ENCODE measurements around the gene SPI1.
"Not testable (repeated sequence)": the region's sequence is repeated elsewhere in the genome, so short reads cannot be mapped to it uniquely, and the experiment has no call there.

Gene SPI1

DNA sequence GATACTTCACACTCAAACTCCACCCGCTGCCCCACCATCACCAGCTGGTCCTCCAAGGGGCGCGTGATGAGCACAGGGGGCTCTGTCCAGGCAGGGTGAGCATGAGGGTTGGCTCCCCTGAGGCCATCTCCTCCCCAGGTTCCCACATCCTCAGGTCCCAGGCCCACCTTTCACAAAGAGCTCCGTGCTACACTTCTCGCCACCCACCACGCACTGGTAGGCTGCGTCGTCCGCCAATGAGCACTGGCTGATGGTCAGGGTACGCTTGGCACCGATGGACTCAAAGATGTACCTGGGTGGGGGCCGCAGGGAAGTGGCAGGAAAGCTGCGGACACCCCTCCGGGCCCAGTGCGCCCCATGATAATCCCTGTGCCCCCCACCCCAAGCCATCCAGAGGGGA is 35.5 kb downstream of the SPI1 start:
- H3K4me3 ChIP-seq (ENCODE audit: low read depth, low read length) = no peak overlapping the region

- H3K4me3 ChIP-seq (ENCODE audit: low read depth, low read length) = no peak overlapping the region
Measured at GRCh38 chr11:47342036-47342803, 36.1 kb downstream of the SPI1 start.

GRCh38 chr11:47340980-47341775 is 37.2 kb downstream of the SPI1 start:
- no peak overlapping the region for H3K4me3 ChIP-seq (ENCODE audit: low read depth, low read length)

DNA sequence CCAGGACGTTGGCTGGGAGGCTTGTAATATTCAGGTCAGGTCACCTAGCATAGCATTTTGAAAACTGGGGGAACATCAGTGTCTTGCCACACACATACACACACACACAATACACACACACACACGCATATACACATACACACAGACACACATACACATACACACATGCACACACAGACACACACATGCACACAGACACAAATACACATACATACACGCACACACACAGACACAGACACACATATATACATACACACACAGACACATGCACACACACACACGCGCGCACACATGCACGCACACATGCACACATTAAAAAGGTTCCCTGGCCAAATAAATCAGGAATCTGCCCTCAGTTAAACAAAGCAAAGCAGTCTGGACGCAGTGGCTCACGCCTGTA is 38.3 kb downstream of the SPI1 start:
- no peak overlapping the region for H3K4me3 ChIP-seq (ENCODE audit: low read depth, low read length)

- H3K4me3 ChIP-seq (ENCODE audit: low read depth, low read length) = no peak overlapping the region
Measured at GRCh38 chr11:47338396-47339241, 39.7 kb downstream of the SPI1 start.

DNA sequence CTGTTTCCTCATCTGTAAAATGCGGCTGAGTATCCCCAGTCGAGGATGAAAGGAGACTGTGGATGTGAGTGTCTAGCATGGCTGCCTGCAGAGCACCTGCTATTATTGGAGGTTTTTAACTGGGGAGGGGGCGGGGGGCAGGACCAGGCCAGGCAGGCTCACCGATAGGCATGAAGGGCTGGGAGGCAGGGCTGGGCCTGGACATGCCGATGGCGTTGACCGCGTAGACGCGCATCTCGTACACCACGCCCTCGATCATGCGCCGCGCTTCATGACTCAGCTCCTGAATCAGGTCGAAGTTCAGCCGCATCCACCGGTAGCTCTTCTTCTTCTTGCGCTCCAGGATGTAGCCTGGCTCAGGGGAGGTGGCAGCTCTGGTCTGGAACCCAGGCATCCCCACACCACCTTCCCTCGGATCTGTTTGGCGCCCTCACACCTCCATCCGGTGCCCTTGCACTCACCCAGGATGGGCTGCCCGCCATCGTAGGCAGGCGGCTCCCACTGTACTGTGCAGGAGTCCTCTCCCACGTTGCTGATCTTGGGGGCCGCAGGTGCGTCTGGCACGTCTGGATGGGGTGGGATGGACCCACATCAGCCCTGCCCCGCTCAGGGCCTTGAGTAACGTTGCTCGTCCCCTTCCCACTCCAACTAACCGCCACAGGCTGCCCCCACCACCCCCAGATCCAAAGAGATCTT is 41.0 kb downstream of the SPI1 start:
- no peak overlapping the region for H3K4me3 ChIP-seq (ENCODE audit: low read depth, low read length)

GRCh38 chr11:47336595-47336994 is 41.8 kb downstream of the SPI1 start:
- no peak overlapping the region for H3K4me3 ChIP-seq (ENCODE audit: low read depth, low read length)

GRCh38 chr11:47335733-47336132 is 42.6 kb downstream of the SPI1 start:
- H3K4me3 ChIP-seq (ENCODE audit: low read depth, low read length) = no peak overlapping the region

DNA sequence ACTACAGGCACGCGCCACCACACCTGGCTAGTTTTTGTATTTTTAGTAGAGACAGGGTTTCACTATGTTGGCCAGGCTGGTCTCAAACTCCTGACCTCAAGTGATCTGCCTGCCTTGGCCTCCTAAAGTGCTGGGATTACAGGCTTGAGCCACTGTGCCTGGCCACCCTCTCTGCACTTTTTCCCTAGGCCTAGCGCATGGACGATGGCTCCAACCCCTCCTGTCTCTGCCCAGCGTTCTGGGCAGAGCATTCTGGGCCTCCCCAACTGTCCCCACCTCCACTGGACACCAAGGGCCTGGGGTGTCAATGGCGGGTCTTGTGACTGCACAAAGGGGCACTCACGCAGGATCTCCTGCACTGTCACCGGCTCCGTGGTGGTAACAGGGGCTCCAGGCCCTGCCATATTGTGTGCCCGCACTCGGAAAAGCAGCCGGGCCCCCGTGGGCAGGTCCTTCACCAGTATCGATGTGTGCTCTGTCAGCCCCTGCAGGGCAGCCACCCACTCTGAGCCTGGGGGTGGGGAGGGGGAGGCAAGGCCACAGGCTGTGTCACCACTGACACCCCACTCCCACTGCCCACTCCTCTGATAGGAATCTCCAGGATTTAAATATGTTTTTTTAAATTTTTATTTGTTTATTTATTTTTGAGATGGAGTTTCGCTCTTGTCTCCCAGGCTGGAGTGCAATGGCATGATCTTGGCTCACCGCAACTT is 43.5 kb downstream of the SPI1 start:
- not testable (repeated sequence) for H3K4me3 ChIP-seq (ENCODE audit: low read depth, low read length)

GRCh38 chr11:47333886-47334443 is 44.4 kb downstream of the SPI1 start:
- H3K4me3 ChIP-seq (ENCODE audit: low read depth, low read length) = no peak overlapping the region

GRCh38 chr11:47333526-47333845 is 44.9 kb downstream of the SPI1 start:
- no peak overlapping the region for H3K4me3 ChIP-seq (ENCODE audit: low read depth, low read length)

- no peak overlapping the region for H3K4me3 ChIP-seq (ENCODE audit: low read depth, low read length)
Measured at GRCh38 chr11:47332791-47333525, 45.4 kb downstream of the SPI1 start.

GRCh38 chr11:47332303-47332711 is 46.0 kb downstream of the SPI1 start:
- H3K4me3 ChIP-seq (ENCODE audit: low read depth, low read length) = no peak overlapping the region

DNA sequence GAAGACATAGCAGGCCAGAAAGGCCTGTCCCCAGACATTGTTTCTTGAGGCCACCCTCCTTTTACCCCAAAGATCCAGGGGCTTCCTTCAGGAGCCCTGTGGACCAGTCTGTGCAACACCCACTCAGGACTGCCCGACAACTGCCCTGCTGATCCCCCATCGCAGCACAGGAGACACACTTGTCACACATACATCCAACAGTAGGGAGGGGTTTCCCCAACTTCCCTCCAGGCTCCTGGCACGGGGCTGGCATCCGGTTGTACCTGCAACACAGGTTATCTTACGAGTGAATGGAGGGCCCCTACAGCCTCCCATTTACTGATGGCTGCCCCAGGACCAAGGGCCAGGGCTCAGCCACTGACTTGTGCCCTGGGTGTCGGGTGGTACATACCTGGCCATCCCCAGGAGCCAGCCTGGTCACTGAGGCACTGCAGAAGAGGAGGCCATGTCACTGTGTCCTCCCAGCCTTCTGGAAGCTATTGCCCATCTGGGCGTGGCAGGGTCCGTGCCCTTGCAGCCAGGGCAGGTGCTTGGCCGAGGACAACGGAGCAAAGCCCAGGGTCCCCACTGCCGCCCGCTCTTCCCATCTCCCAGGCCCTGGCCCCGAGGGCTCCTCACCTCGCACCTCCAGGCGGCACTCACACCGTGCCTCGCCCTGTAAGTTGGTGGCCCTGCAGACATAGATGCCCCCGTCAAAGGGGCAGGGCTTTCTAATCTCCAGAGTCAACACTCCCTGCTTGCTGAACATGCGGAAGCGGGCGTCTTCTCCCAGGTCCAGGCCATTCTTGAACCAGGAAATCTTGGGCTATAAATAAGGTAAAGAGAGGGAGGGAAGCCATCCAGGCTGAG is 46.7 kb downstream of the SPI1 start:
- no peak overlapping the region for H3K4me3 ChIP-seq (ENCODE audit: low read depth, low read length)

DNA sequence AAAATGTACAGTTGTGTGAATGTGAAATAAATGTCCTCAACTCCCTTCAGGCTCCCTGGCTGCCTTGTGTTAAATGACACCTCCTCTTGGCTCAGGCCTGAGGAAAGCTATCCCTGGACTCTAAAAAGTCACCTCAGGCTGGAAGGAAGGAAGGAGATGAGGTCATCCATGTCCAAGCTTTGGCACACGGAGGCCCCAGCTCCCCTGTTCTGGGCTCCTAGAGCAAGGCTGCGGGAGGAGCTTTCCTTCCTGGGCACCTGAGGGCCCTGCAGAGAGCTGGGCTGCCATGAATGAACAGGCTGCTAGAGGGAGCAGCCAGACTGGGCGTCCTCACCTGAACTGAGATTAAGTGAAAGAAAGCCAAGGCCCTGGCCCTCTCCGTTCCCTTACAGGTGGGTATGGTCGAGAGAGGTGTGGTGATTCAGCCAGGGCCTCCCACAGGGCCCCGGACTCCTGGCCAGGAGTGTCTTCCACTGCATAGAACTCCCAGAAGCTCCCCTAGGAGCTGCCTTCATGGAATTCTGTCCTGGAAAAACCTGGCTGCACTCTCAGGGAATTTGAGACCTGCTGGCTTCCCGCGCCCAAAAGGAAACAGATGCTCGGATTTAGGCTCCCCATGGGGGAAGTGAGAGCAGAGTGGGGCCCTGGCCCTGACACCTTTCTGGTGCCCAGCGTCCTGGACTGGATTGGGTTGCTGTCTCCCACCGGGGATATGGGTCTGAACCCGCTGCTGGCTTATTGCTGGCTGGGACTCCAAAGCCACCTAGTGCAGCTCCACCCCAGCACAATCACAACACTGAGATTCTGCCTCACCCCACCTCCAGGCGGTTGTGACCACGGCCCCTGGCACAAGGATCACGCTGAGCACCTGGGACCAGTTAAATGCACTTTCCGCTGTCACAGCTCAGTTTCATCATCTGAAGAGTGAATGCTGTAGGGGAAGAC is 48.1 kb downstream of the SPI1 start:
- no peak overlapping the region for H3K4me3 ChIP-seq (ENCODE audit: low read depth, low read length)

DNA sequence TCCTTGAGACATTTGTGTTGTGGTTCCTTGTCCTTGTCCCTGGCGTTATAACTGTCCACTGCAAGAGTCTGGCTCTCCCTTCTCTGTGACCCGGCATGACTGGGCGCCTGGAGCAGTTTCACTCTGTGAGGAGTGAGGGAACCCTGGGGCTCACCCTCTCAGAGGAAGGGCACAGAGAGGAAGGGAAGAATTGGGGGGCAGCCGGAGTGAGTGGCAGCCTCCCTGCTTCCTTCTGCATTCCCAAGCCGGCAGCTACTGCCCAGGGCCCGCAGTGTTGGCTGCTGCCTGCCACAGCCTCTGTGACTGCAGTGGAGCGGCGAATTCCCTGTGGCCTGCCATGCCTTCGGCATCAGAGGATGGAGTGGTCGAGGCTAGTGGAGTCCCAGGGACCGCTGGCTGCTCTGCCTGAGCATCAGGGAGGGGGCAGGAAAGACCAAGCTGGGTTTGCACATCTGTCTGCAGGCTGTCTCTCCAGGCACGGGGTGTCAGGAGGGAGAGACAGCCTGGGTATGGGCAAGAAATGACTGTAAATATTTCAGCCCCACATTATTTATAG is 48.8 kb downstream of the SPI1 start:
- no peak overlapping the region for H3K4me3 ChIP-seq (ENCODE audit: low read depth, low read length)
